DOHH2 (cell line): ENCODE results near the gene EPB42.
A peak's percentile ranks its signal among the peaks of the same experiment; 100 is the strongest.
"Not testable (repeated sequence)": the region's sequence is repeated elsewhere in the genome, so short reads cannot be mapped to it uniquely, and the experiment has no call there.

ENCODE experiments used
- H3F3A ChIP-seq: fragments of 200-600 bp; sonication (generic), shearing (Covaris generic); 2 replicates; pipeline ENCODE4 v1.6.0; 2016; ENCODE audit warnings: antibody characterized with exemption, mild to moderate bottlenecking; ENCODE audit not compliant: control insufficient read depth, insufficient read depth
- H3K27ac ChIP-seq: fragments of 200-600 bp; sonication (generic); 2 replicates; pipeline ENCODE4 v1.5.1; 2014; ENCODE audit warnings: low read depth, mild to moderate bottlenecking, low read length, moderate library complexity
- H3K27me3 ChIP-seq: fragments of 200-600 bp; sonication (generic); 2 replicates; pipeline ENCODE4 v1.6.1; 2014; ENCODE audit warnings: mild to moderate bottlenecking, low read length, mixed read lengths; ENCODE audit not compliant: control insufficient read depth
- H3K36me3 ChIP-seq: fragments of 200-600 bp; sonication (generic); 2 replicates; pipeline ENCODE4 v1.6.1; 2014; ENCODE audit warnings: mild to moderate bottlenecking, low read length, moderate library complexity, mixed read lengths; ENCODE audit not compliant: control insufficient read depth
- H3K4me1 ChIP-seq: fragments of 200-600 bp; sonication (generic); 2 replicates; pipeline ENCODE4 v1.6.1; 2014; ENCODE audit warnings: mild to moderate bottlenecking, low read length, mixed read lengths; ENCODE audit not compliant: control insufficient read depth
- H3K4me2 ChIP-seq: fragments of 200-600 bp; sonication (generic); 2 replicates; pipeline ENCODE4 v1.6.0; 2014; ENCODE audit warnings: mild to moderate bottlenecking, low read length, moderate library complexity
- H3K4me3 ChIP-seq: fragments of 200-600 bp; sonication (generic); 2 replicates; pipeline ENCODE4 v1.5.1; 2014; ENCODE audit warnings: mild to moderate bottlenecking, low read length, mixed read lengths
- H3K79me2 ChIP-seq: fragments of 200-600 bp; sonication (generic); 2 replicates; pipeline ENCODE4 v1.6.1; 2014; ENCODE audit warnings: mild to moderate bottlenecking, low read length, mixed read lengths; ENCODE audit not compliant: control insufficient read depth
- H3K9me2 ChIP-seq: fragments of 200-600 bp; sonication (generic); replicated peaks from 2 replicates; pipeline ENCODE4 v1.6.1; 2014; ENCODE audit warnings: mild to moderate bottlenecking, low read length, mixed read lengths; ENCODE audit not compliant: control insufficient read depth
- H3K9me3 ChIP-seq: fragments of 200-600 bp; sonication (generic); 2 replicates; pipeline ENCODE4 v1.6.1; 2014; ENCODE audit warnings: antibody characterized with exemption, low read length, mixed read lengths; ENCODE audit not compliant: control insufficient read depth, insufficient read depth
- H4K20me1 ChIP-seq: fragments of 200-600 bp; sonication (generic); 2 replicates; pipeline ENCODE4 v1.6.0; 2014; ENCODE audit warnings: low read depth, mild to moderate bottlenecking, antibody characterized with exemption, low read length, moderate library complexity; ENCODE audit not compliant: control insufficient read depth, insufficient read depth
- EZH2phosphoT487 ChIP-seq: fragments of 200-600 bp; sonication (generic); IDR thresholded peaks from 2 replicates; pipeline ENCODE4 v1.6.1; 2017; ENCODE audit warnings: borderline replicate concordance, mild to moderate bottlenecking, antibody characterized with exemption, low read length, moderate library complexity, mixed read lengths
- TF ChIP-seq, protein P1 (sequence below): fragments of 200-600 bp; sonication (generic); IDR thresholded peaks from one replicate; pipeline ENCODE4 v1.5.1; 2014; ENCODE audit warnings: antibody characterized with exemption, mild to moderate bottlenecking, low read depth, low read length; ENCODE audit not compliant: poor library complexity, severe bottlenecking

EPB42 gene

GRCh38 chr15:43185157-43186002, 35.4 kb downstream of the EPB42 start, which contains the start of gene CCNDBP1:
CCNDBP1 (plus strand) TSS chr15:43185403; CDS start chr15:43185499, 96 bp downstream.
- TF ChIP-seq, protein P1, sequence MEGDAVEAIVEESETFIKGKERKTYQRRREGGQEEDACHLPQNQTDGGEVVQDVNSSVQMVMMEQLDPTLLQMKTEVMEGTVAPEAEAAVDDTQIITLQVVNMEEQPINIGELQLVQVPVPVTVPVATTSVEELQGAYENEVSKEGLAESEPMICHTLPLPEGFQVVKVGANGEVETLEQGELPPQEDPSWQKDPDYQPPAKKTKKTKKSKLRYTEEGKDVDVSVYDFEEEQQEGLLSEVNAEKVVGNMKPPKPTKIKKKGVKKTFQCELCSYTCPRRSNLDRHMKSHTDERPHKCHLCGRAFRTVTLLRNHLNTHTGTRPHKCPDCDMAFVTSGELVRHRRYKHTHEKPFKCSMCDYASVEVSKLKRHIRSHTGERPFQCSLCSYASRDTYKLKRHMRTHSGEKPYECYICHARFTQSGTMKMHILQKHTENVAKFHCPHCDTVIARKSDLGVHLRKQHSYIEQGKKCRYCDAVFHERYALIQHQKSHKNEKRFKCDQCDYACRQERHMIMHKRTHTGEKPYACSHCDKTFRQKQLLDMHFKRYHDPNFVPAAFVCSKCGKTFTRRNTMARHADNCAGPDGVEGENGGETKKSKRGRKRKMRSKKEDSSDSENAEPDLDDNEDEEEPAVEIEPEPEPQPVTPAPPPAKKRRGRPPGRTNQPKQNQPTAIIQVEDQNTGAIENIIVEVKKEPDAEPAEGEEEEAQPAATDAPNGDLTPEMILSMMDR, result peak; percentile 79
- no peak for TF ChIP-seq EZH2phosphoT487
- Histone ChIP-seq H3K27me3 (no peaks in the 10 kb centered on the region), H3K4me3 (peak within 1 kb of the TSS; percentile 94), H3K27ac (peak within 1 kb of the TSS; percentile 58), H3K9me2 (no peaks in the 10 kb centered on the region), H3K9me3 (no peaks in the 10 kb centered on the region), H3K36me3 (peaks cover 49% of the 10 kb centered on the region), H3K4me2 (peak within 1 kb of the TSS; percentile 85), H4K20me1 (no peaks in the 10 kb centered on the region), H3K4me1 (peaks cover 15% of the 10 kb centered on the region), H3K79me2 (peaks cover 17% of the 10 kb centered on the region), H3F3A (peaks cover 26% of the 10 kb centered on the region)

DNA sequence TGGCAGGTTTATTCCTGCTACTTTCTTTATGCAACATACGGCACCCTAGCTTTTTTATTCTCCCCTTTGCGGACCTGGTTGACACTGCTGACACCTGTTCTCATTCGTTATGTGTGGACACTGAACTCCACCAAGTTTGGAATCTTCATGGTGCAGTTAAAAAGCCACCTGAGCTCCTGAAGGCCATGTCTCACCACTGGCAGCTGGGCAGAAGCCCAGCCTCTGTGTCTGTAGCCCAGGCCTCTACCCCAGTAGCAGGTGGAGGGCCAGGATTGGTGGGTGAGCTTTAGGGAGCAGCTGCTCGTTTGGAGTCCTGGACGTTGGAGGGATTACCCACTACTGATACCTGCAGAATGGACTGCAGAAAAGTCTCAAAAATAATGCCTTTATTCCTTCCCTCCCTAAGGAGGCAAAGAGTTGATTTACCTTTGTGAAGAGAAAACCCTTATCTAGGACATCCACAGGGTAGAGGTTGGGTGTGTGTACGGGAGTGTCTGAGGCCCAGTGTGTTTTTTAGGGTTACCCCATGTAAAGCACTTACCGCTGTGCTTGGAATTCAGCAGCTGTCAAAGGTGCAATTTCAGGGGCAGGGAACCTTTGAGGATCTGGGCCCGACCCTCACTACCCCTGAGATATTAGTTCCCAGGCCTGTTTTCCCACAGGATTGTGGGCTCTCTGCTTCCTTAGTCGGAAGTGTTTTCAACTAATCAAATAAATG, 36.3 kb downstream of the EPB42 start:
- Histone ChIP-seq H3K4me2 (peak overlapping the region; percentile 85), H4K20me1 (no peaks in the 10 kb centered on the region), H3F3A (peaks cover 26% of the 10 kb centered on the region), H3K9me3 (no peaks in the 10 kb centered on the region), H3K9me2 (no peaks in the 10 kb centered on the region), H3K79me2 (peaks cover 17% of the 10 kb centered on the region), H3K36me3 (peaks cover 47% of the 10 kb centered on the region), H3K27ac (peak overlapping the region; percentile 58), H3K27me3 (no peaks in the 10 kb centered on the region), H3K4me3 (peak overlapping the region; percentile 94), H3K4me1 (peaks cover 15% of the 10 kb centered on the region)
- TF ChIP-seq EZH2phosphoT487, result no peak
- TF ChIP-seq, protein P1, result no peak

DNA sequence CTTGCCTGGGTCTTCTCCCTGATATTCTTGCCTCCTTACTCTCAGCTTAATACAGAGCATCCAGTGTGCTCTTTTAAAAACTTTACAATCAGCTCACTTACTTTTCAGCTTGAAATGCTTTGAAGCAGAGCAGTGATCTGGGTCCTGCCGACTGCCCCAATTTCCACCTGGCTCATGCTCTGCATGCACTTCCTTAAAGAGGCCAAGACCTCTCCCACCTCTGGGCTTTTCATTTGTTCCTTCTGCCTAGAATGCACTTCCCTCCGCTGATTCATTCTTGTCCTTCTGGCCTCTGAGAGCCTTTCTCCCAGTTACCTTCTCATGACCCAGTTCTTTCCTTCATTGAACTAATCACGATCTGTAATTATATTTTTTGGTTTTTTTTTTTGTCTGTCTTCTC, 37.5 kb downstream of the EPB42 start:
- Histone ChIP-seq H3F3A (peaks cover 26% of the 10 kb centered on the region), H3K4me1 (peaks cover 15% of the 10 kb centered on the region), H3K27ac (no peak overlapping the region), H3K36me3 (peaks cover 50% of the 10 kb centered on the region), H3K9me3 (no peaks in the 10 kb centered on the region), H3K9me2 (no peaks in the 10 kb centered on the region), H3K4me3 (no peak overlapping the region), H3K4me2 (no peak overlapping the region), H3K27me3 (no peaks in the 10 kb centered on the region), H4K20me1 (no peaks in the 10 kb centered on the region), H3K79me2 (peaks cover 17% of the 10 kb centered on the region)
- no peak for TF ChIP-seq EZH2phosphoT487
- TF ChIP-seq, protein P1, result no peak

DNA sequence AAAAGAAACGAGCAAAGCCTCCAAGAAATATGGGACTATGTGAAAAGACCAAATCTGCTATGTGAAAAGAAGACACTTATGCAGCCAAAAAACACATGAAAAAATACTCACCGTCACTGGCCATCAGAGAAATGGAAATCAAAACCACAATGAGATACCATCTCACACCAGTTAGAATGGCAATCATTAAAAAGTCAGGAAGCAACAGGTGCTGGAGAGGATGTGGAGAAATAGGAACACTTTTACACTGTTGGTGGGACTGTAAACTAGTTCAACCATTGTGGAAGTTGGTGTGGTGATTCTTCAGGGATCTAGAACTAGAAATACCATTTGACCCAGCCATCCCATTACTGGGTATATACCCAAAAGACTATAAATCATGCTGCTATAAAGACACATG, 43.7 kb downstream of the EPB42 start:
- not testable (repeated sequence) for H3K4me3 ChIP-seq, H3K4me2 ChIP-seq, H3K9me2 ChIP-seq, H3K27me3 ChIP-seq, H3K4me1 ChIP-seq, H4K20me1 ChIP-seq, H3F3A ChIP-seq, H3K79me2 ChIP-seq, H3K27ac ChIP-seq, H3K9me3 ChIP-seq
- H3K36me3 ChIP-seq, result peaks cover 67% of the 10 kb centered on the region

DNA sequence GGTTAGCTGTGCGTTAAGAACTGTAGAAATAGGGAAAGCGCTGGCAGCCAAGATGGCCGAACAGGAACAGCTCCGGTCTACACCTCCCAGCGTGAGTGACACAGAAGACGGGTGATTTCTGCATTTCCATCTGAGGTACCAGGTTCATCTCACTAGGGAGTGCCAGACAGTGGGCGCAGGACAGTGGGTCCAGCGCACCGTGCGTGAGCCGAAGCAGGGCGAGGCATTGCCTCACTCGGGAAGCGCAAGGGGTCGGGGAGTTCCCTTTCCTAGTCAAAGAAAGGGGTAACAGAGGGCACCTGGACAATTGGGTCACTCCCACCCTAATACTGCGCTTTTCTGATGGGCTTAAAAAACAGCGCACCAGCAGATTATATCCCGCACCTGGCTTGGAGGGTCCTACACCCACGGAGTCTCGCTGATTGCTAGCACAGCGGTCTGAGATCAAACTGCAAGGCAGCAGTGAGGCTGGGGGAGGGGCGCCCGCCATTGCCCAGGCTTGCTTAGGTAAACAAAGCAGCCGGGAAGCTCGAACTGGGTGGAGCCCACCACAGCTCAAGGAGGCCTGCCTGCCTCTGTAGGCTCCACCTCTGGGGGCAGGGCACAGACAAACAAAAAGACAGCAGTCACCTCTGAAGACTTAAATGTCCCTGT, 45.0 kb downstream of the EPB42 start:
- H3K27me3 ChIP-seq, H3K79me2 ChIP-seq, H3K4me3 ChIP-seq, H3K4me1 ChIP-seq, H3K9me2 ChIP-seq, H4K20me1 ChIP-seq, H3K4me2 ChIP-seq, H3K9me3 ChIP-seq, H3F3A ChIP-seq, H3K27ac ChIP-seq: not testable (repeated sequence)
- peaks cover 58% of the 10 kb centered on the region for H3K36me3 ChIP-seq
